ENCODE results near the gene TEAD4.
A peak's percentile ranks its signal among the peaks of the same experiment; 100 is the strongest.

- TF ChIP-seq, protein P1, sequence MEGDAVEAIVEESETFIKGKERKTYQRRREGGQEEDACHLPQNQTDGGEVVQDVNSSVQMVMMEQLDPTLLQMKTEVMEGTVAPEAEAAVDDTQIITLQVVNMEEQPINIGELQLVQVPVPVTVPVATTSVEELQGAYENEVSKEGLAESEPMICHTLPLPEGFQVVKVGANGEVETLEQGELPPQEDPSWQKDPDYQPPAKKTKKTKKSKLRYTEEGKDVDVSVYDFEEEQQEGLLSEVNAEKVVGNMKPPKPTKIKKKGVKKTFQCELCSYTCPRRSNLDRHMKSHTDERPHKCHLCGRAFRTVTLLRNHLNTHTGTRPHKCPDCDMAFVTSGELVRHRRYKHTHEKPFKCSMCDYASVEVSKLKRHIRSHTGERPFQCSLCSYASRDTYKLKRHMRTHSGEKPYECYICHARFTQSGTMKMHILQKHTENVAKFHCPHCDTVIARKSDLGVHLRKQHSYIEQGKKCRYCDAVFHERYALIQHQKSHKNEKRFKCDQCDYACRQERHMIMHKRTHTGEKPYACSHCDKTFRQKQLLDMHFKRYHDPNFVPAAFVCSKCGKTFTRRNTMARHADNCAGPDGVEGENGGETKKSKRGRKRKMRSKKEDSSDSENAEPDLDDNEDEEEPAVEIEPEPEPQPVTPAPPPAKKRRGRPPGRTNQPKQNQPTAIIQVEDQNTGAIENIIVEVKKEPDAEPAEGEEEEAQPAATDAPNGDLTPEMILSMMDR (IDR thresholded peaks at IDR 0.05; ENCODE audit: borderline replicate concordance, extremely low read depth, low read length, poor library complexity, severe bottlenecking) = peak; percentile 83
- TF ChIP-seq EZH2 (IDR thresholded peaks at IDR 0.05; ENCODE audit: borderline replicate concordance, low read depth, low read length, severe bottlenecking) = no peak
Observed at GRCh38 chr12:3034067-3034750, 75.0 kb downstream of the TEAD4 start.
